CD4-positive, alpha-beta T cell treated with Interleukin-21 for 1 hour (primary cell): Measurements from ENCODE around the gene PDLIM5.

ENCODE experiments used
- DNase-seq: peaks from one replicate; pipeline ENCODE4 v3.0.0-alpha.2; 2020

The PDLIM5 gene

DNA sequence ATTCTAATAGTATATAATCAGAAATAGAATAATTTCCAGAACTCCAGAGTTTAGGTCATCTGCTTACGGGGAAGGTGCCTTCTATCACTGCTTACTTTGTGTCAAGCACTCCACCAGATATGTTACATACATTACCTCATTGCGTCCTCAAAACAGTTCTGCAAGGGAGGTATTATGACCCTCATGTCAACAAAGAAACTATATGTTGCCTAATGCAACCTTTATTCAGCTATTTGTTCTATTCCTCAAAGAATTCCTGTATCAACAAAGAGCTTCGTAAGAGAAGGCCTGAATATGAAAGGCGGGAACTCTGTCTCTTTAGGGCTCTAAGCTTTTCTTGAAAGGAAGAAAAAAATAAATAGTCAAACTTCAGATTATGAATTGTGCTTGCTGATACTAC lies 114.7 kb downstream of the PDLIM5 start:
- DNase-seq = no peak

DNA sequence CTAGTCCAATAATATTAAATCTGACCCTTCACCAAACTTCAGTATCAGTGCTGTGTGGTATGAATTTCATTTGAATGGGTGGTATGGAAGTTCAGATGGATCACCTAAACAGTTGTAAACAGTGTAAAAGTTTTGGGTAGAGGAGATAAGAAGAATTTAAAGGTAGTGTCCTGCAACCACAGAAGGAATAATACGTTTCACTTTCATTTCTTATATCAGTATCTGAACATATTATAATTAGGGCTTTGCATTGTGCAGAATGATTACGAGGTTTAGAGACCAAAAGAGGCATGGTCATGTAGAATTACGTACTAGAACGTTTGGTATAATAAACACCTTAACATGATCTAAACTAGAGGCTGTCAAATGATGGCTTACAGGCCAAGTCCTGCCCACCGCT lies 116.1 kb downstream of the PDLIM5 start:
- no peak for DNase-seq

DNA sequence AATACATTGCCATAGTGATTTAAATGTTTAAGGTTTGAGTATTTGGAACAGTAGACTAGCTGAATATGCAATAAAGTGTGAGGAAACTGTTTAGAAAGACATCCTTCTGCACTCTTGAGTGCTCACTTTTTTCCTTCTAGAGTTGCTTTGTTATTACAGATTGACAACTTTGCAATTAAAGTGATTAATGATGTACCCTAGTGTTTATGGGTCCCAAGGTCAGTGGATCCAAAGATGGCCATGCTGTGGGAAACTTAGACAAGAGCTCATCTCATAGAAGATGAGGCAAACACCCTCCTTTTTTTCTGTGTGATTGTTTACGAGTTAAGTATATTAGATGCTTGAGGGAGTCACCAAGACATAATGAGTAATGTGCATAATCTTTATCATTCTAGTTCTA lies 118.8 kb downstream of the PDLIM5 start:
- no peak for DNase-seq

DNA sequence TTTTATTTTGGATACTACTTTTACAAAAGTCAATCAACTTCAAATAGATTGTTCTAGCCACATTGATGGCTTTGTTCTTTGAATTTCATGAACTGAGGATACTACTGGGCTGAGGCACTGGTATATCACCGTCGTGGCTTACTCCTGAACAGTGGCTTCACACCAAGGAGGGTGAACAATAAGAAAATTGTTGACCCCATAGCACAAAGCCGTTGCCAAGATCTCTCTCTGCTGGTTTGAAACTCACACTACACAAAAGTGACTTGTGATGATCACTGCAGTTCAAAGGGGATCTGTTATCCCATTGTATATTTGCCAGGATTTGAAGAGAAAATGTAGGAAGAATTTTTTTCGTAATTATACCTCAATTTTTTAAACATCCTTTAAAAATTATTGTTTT lies 119.6 kb downstream of the PDLIM5 start:
- DNase-seq = no peak

DNA sequence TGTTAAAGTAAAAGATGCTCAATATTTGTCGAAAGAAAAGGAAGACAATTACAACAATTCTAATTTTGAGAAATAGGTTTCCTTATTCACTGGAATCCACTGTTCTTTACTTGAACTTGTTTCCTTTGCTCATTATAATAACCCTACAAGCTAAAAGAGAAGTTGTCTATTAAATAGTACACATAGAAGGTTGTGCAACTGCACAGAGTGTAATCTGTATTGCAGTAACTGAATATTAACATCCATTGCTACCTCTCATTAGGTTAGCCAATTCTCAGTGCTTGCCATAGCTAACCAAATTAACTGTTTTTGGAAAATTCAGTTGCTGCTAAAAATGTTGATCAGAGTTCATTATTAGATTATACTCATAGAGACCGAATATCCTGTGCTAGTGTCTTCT lies 120.0 kb downstream of the PDLIM5 start:
- DNase-seq = no peak

DNA sequence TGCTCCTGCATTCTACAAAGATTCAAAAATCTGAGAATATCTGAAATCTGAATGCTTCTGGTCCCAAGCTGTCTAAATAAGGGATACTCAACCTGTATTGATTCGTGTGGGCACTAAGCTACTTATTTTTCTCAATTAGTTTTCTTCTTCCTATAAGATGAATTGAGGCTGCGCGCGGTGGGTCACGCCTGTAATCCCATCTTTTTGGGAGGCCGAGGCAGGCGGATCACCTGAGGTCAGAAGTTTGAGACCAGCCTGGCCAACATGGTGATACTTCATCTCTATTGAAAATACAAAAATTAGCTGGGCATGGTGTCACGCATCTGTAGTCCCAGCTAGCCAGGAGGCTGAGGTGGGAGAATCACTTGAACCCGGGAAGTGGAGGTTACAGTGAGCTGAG lies 122.3 kb downstream of the PDLIM5 start:
- DNase-seq = no peak

DNA sequence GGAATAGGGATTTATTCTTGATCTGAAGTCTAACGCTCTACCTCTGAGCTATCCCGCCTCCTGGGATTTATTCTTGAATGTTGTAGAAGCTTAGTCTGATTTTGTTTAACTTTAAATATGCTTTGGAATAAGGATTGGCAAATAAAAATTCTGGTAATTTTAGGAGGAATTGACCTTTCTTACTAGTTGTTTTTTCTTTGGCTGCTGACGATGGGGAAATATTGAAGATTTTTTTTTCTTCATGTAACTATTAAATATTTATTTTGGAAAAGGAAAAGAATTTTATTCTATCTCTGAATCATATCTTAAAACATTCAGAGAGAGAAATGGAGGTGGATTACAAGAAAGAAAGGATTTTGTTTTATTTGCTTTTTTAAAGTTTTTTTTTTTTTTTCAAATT lies 122.9 kb downstream of the PDLIM5 start:
- no peak for DNase-seq

DNA sequence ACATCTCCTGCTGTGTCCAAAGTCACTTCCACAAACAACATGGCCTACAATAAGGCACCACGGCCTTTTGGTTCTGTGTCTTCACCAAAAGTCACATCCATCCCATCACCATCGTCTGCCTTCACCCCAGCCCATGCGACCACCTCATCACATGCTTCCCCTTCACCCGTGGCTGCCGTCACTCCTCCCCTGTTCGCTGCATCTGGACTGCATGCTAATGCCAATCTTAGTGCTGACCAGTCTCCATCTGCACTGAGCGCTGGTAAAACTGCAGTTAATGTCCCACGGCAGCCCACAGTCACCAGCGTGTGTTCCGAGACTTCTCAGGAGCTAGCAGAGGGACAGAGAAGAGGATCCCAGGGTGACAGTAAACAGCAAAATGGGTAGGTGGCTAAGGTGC lies 123.9 kb downstream of the PDLIM5 start:
- DNase-seq = no peak

DNA sequence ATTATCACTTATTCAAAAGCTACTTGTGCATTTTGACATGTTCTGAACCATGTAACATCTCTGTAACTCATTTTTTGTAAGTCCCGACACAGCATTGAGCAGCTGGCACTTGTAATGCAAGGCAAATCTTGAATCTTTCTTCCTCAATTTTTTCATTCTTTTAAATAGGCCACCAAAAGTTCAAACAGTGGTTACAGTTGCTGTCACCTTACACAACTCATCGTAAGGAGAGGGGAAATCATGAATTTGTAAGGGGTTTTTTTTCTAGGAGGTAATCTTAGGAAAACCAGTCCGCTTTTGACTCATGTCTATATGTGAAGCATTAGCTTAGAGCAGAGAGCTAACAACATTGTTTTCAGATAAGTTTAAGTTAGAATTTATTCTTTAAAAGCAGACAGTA lies 124.5 kb downstream of the PDLIM5 start:
- DNase-seq = no peak

DNA sequence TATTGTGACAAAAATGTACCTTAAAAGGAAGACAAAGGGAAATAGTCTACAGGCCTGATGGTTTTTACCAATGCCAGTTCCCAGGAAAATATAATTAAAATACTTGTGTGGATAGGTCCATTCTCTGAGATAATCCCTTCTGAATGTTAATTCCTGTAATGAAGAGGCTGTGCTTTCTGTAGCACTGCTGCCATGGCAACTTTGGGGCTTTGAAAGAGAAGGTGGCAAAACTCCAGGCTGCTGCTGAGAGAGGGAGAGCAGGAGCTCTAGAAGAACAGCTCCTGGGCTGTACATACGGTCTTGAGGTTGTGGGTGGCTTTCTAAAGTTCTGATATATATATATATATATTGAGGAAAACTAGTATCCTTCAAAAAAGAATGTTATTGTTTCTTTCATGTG lies 125.4 kb downstream of the PDLIM5 start:
- no peak for DNase-seq

DNA sequence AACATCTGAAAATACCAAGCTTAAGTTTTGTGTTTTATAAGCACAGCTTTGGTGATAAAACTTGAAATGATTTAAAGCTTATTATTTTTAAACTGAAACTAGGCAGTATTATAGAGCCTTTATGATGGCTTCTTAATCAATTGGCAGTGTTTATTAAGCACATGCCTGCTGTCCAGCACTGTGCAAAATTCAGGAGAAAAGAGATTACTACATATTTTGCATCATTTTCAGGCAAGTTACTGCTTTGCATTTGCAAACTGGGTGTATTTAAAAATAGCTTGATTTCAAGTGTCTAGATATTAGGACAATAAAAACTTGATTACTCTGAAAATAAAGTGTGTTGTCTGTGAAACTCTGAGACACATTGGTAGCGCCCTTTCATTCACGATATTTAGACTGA lies 126.5 kb downstream of the PDLIM5 start:
- DNase-seq = no peak

DNA sequence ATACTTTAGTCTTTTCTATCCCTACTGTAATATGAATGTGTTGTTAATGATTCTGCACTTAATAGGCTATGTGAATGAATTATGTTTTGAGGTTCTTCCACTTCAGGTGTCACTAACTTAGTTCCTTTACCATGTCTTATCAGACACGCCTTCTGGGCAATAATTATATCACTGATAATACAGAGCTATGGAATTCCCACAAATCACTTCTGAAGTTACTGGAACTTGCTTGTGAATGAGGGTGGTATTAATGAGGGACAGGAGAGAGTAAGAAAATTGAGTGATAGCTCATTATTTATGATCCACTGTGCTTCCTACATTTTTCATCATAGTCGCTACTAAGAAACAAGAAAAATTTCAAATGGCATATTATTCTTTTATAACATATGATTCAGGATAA lies 130.0 kb downstream of the PDLIM5 start:
- DNase-seq = no peak

DNA sequence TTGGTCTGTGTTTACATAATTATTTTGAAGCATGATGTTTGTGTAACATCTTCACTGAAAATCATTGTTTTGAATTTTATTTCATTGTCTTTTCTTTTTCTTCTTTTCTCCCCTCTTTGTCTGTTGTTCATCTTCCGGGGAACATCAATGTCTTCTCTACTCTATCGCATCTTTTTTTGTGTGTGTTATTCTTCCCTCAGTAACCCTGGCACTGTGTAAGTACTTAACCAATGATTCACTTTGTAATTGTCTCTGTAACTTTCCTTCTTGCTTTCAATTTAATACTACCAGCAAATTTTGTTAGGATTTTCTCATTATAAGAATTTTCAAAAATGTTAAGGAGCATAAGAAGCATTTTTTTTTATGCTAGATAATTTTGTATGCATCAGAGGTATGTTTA lies 130.8 kb downstream of the PDLIM5 start:
- no peak for DNase-seq

DNA sequence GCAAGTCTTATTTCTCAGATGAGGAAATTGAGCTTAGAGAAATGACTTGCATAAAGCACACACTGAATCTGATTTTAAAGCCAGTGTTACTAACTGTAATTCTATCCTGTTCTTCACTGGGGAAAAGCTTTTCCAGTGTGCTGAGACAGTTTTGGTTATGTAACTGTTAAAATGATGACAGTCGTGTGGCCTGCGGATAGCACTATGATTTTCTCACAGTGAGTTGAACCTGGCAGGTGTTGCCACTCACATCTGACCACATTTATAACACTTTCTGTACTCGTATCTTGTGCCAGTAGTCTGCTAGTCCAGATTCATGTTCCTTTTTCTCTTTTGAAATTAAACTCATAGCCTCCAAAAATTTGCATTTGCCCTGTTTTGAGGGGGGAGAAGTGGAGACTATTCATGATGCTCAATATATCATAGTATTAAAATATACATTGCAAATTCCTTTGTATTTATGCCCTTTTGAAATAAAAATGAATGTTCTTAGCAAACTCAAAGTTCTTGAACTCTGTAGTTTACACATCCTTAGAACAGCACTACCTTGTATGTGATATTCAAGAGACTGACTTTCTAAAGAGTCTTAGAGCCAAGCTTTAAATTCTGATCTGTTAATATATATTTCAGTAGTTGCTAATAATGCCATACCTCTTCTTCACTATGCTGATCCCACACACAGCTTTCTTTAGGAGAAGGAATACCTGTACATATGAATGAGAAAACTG lies 132.3 kb downstream of the PDLIM5 start:
- DNase-seq = peak; percentile 9

DNA sequence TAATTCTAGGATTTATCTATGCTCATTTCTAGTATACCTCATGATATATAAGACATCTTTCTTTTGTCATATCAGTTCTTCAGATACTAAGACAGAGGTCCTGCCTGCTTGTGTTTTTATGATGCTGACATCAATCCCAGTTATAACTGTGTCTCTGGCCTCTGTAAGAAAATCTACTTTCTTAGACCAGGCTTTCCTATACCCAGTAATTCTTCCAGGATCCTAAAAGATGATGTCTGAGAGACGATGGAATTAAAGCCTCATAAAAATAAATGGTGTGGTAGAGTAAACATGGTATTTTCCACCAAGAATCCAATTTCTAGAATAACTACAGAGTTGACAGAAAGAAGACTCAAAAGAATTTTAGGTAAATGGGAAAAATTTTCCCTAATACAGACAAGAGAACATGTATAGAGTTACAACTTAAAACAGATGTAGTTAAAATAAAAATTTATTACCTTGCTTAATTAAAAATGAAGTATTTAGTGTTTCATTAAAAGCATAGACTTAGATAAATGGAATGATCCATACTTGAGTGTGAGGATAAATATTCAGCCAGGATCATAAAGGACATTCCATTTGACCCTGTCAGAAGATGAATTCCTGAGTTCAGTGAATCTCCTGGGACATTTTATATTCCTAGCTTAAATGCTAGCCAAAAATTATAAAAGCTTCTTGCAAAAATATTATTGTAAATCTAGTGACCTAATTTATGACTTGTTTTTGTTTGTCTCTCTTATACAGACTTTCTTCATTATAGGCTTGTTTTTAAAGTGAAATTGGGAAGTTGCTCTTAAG lies 137.4 kb downstream of the PDLIM5 start:
- no peak for DNase-seq

DNA sequence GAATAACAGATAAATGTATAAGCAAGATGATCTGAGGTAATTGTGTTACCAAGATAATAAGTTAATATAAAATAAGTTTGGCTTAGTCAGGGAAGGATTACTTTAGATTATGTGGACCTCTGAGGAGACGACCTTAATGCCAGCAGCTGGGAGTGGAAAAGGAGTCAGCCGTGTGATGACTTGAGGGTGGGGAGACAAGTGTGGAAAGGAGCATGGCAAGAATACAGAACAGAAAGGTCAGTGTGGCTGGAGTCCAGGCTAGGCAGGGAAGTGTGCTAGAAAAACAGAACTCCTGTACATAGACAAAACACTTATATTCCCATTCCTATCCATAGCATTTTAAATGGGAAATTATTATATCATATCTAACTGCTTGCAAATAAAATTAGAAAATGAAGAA lies 138.8 kb downstream of the PDLIM5 start:
- DNase-seq = no peak

DNA sequence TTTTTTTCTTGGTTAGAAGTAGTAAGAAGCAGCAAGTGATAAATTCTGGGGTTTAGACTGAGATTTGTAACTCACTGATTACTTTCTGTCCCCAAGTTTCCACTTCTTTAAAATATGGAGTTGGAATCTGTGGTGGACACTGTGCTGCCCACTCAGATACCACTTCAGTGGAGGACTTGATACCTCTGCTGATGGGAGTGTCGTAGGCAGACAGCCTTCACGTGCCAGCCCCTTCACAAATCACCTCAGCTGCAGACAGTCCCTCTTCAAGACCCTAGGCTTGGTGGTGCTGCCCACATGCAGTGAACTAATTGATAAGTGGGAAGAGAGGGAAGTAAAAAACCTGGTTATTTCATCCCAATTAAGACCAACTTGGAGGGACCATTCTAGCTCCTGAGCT lies 139.5 kb downstream of the PDLIM5 start:
- no peak for DNase-seq

DNA sequence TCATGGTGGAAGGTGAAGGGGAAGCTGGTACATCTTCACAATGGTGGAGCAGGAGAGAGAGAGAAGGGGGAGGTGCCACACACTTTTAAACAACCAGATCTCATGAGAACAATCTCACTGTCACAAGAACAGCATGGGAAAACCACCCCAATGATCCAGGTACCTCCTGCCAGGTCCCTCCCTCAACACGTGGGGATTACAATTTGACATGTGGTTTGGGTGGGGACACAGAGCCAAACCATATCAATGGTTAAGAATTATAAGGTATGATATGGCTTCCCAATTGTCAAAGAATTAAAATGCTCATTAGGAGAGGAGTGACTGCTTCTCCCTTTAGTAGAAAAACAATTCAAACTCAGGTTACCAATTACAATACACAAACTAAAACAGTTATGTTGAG lies 143.3 kb downstream of the PDLIM5 start:
- DNase-seq = no peak

DNA sequence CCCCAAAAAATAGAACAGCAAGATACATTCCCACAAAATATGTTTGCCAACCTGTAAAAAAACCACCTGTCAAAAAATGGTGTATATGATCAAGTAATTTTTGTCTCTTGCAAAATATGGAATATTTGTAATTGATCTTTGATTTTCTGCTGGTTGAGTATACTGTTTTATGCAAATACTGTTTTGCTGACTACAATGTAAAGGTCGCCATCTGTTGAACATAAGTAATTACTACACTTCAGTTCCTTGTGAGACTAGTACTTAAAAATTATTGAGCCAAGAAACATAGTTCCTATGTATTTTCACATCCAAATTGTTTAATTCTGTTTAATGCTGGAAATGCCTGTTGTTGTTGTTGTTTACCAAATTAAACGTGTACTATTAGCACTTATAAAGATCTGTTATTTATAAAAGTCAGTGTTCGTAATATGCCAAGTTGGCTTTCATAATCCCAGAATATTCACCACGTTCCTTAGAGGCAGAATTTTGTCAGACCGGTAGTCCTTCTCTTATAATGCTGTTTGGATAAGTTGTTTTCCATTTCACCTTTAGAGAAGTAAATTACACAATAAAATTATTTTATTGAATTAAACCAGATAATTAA lies 144.2 kb downstream of the PDLIM5 start:
- peak; percentile 40 for DNase-seq

DNA sequence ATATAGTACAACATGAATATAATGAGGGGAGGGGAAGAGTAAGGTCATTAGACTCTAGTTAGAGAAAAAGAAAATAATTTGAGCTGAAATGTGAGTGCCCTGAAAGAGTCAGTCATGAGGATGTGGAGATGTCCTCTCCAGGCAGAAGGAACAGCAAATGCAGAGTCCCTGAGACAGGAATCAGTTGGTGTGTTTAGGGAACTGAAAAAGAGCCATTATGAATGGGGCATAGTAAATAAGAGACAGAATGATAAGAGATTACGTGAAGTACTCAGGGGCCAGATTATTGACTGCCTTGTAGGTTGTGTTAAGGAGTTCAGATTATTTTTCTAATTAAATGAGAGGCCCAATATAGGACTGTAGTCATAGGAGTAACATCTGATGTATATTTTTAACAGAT lies 147.0 kb downstream of the PDLIM5 start:
- no peak for DNase-seq

DNA sequence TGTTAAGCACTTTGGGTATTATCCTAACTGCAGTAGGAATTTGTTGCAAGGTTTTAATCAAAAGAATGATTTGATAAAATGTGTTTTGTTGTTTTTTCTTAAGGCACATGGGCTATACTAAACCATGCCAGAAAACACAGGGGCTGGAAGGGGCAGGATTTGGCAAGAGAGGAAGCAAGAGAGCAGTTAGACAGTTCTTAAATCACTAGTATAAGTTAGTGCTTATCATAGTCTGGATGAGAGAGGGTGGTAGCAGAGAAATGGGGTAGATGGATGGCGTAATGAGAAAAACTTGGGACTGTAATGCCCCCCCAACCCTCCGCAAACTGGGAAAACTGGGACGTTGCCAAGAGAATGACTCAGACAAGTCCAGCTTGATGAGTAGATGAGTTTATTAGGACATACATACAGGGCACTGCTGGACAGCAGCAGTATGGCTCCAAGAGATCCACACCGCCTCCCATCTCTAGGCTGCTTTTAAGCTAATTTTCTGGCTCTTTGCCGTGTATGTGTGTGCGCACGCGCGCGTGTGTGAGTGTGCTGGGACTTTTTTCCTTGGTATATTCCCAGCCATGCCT lies 151.5 kb downstream of the PDLIM5 start:
- no peak for DNase-seq

DNA sequence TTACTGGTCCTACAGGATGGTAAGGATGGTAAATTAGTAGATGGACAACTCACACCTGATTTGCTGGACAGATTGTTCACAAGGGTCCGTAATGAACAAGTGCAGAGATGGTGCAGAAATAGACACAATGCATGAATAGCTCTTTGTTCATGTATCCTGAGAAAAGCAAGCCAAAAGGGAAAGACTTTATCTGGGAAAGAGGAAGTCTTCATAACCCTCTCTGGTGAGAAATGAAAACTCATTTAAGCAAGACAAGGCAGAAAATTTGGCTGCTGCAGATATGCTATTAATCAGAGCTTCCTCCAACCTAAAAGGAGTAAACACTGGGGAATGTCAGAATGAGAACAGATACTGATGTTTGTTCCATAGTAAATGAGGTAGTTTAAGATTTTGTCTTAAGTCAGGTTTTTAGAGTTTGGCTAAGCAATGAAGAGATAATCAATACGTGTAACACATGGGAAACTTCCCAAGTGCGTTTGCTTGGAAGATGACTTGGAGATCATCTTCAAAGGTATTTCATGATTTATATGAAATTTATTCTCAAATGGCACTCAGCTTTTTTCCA lies 153.6 kb downstream of the PDLIM5 start:
- no peak for DNase-seq

DNA sequence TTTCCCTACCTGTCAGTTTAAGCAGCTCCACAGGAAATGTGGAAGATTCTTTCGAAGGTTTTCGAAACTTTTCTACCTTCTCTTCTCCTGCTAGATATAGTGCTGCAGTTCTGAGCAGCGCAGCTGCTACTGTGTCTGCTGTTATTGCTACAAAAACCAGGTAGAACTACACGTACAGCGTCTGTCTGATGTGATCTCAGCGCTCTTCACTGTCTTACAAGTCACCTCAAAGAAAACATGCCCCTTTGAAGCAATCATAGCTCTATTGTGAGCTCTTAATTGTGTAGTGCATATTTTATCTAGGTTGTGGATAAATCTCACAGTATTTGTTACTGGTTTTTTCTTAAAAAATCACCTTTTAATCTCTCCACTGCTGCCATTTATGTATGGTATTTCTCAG lies 158.4 kb downstream of the PDLIM5 start:
- DNase-seq = no peak

DNA sequence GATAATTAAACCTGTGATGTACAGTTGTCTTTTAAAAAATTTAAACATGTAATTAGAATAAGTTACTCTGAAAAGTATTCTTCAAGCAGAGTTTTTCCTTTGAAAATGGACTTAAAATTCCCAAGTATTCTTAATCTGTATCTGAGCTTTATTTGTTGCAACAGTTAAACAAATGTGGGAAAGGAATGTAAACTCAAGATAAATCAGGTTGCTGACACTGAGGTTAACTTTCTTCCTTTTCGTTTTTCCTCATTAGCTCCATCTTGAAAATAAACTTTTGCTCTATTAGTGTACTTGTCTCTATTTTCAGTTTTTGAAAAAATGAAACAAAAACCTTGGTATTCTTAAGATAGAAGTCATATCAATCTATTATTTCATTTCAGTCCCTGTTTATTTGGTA lies 161.5 kb downstream of the PDLIM5 start:
- DNase-seq = no peak
